Renal cortical epithelial cell (primary cell): ENCODE results near the gene KIF22. TPM values are rescaled to one million over a fixed set of nuclear protein-coding genes. Genes with fewer than 3 reads are reported as not detected.
"Not testable (repeated sequence)": the region's sequence is repeated elsewhere in the genome, so short reads cannot be mapped to it uniquely, and the experiment has no call there.

ENCODE experiments used
- DNase-seq: peaks from one replicate; pipeline ENCODE4 v3.0.0-alpha.2; 2011; ENCODE audit warnings: low read depth
- total RNA-seq: library from RNA; depleted of rRNA; stranded (reverse); fragments of >200 nt; gene quantifications from 2 replicates; pipeline ENCODE4 v1.2.3, GENCODE V29; 2014

The KIF22 gene
- 14.0 and 29.5 TPM in 2 replicates for total RNA-seq

- peak; percentile 93 for DNase-seq
These were observed at the start of gene KIF22 for GRCh38 chr16:29790183-29790948. Gene KIF22 (plus strand): TSS chr16:29790751. CDS start chr16:29790760, 9 bp downstream.

DNA sequence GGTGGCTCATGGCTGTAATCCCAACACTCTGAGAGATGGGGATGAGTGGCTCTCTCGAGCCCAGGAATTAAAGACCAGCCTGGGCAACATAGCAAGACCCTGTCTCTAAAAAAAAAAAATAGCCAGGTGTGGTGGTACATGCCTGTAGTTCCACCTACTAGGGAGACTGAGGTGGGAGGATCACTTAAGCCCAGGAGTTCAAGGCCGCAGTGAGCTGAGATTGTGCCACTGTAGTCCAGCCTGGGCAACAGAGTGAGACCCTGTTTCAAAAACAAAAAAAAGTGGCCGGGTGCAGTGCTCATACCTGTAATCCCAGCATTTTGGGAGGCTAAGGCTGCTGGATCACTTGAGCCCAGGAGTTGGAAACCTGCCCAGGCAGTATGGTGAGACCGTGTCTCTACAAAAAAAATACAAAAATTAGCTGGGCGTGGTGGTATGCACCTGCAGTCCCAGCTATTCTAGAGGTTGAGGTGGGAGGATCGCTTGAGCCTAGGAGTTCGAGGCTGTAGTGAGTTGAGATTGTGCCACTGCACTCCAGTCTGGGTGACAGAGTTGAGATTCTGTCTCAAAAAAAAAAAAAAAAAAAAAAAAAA, 47.8 kb upstream of the KIF22 start:
- DNase-seq: no peak

DNA sequence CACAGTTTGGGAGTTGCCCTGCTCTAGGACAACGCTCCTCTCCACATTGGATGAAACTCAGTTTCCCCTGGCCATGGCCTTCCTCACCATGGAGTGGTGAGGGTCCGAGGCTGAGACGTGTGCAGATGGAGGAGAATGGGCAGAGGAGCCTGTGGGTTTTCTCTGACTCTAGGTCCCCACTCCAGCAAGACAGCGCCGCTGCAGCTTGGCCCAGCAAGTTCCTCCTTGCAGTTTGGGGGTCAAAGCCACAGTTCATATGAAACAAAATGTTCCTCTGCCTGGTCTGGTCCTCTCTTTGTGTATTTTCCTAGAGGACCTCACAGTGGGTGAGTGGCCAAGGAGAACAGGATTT, 47.1 kb upstream of the KIF22 start:
- DNase-seq: no peak

DNA sequence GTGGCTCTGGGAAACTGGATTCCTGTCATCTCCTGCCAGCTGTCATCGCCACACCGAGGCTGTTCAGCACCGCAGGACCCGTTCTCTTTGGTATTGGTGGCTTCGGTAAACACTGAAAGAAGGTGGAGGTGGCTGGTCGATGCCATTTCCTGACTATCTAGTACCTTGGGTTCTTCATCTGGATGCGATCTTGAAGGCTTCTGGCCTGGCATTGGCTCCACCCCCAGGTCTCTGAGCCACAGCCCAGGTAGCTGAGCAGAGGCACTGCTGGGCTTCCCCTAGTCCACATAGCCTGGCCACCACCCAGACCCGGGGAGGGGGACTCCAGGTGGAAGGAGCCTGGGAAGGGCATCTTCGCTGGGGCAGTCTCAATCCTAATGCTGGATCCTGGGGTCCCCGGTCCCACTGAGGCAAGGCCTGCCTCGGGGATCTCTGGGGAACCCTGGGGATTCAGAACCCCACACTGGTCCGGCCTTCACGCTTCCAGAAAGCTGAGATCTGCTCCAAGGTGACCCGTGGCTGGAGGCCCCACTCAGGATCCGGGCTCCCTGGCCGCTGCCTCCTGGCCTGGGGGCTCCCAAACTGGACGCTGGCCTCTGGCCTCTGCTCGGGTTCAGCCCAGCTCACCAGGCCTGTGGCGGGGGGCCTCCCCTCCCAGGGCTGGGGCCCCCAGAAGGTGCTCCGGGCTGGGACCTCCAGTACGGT, 46.6 kb upstream of the KIF22 start:
- DNase-seq: no peak

- no peak for DNase-seq
These were observed 45.9 kb upstream of the KIF22 start for GRCh38 chr16:29744541-29745101.

DNA sequence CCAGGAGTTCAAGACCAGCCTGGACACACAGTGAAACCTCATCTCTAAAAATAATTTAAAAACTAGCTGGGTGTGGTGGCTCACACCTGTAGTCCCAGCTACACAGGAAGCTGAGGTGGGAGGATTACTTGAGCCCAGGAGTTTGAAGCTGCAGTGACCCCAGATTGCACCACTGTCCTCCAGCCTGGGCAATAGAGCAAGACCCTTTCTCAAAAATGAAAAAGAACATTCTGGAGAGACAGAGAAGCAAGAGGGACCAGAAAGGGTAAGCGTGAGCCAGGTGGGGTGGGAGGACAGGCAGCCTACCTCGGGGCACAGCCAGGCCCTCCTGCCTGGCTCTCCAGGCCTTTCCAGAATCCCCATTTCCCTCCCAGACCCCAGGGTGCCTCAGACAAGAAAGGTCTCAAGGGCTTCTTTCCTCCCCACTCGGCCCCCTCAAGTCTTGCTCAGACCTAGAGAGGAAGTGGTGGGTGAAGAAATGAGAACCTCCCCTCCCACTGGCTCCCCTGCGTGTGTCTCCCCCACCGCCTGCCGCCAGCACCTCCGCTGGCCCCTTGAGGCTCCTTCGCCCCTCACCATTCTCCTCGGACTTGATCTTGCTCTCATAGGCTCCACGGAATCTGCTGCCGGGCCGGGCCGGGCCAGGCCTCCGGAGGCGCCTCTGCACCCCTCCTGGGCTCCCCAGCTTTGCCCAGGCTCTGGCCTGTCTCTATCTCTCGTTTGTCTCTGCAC, 45.3 kb upstream of the KIF22 start:
- no peak for DNase-seq

- no peak for DNase-seq
These were observed 44.7 kb upstream of the KIF22 start, which contains the start of gene C16orf54 for GRCh38 chr16:29745853-29746345. Gene C16orf54 (minus strand): TSS chr16:29745990. CDS start chr16:29744951, 1,039 bp downstream.

- DNase-seq: not testable (repeated sequence)
These were observed 44.0 kb upstream of the KIF22 start for GRCh38 chr16:29746518-29746917.

DNA sequence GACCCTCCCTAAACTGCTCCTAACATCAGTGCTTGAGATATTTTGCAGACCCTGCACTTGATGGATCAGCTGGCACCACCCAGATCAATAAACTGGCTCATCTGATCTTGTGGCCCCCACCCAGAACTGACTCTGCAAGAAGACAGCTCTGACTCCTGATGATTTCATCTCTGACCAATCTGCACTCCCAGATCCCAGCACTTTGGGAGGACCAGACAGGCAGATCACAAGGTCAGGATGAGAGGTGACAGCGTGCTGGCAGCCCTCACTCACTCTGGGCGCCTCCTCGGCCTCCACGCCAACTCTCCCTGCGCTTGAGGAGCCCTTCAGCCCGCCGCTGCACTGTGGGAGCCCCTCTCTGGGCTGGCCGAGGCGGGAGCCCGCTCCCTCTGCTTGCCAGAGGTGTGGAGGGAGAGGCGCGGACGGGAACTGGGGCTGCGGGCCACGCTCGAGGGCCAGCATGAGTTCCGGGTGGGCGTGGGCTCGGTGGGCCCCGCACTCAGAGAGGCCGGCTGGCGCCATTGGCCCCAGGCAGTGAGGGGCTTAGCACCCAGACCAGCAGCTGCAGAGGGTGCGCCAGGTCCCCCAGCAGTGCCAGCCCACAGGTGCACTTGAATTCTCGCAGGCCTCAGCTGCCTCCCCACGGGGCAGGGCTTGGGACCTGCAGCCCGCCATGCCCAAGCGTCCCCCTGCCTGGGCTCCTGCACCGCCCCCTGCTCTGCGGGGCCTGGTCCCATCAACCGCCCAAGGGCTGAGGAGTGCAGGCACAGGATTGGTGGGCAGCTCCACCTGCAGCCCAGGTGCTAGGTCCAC, 42.4 kb upstream of the KIF22 start:
- DNase-seq: no peak

DNA sequence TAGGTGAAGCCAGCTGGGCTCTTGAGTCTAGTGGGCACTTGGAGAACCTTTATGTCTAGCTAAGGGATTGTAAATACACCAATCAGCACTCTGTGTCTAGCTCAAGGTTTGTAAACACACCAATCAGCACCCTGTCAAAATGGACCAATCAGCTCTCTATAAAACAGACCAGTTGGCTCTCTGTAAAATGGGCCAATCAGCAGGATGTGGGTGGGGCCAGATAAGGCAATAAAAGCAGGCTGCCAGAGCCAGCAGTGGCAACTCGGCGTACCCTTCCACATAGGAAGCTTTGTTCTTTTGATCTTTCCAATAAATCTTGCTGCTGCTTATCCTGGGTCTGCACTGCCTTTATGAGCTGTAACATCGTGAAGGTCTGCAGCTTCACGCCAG, 41.8 kb upstream of the KIF22 start:
- DNase-seq: not testable (repeated sequence)

- DNase-seq: no peak
These were observed 37.0 kb upstream of the KIF22 start for GRCh38 chr16:29753516-29753915.

GRCh38 chr16:29756654-29757053, 33.9 kb upstream of the KIF22 start:
- DNase-seq: no peak

GRCh38 chr16:29757086-29757485, 33.5 kb upstream of the KIF22 start:
- DNase-seq: not testable (repeated sequence)

- DNase-seq: peak; percentile 67
These were observed 32.5 kb upstream of the KIF22 start for GRCh38 chr16:29757950-29758466.

DNA sequence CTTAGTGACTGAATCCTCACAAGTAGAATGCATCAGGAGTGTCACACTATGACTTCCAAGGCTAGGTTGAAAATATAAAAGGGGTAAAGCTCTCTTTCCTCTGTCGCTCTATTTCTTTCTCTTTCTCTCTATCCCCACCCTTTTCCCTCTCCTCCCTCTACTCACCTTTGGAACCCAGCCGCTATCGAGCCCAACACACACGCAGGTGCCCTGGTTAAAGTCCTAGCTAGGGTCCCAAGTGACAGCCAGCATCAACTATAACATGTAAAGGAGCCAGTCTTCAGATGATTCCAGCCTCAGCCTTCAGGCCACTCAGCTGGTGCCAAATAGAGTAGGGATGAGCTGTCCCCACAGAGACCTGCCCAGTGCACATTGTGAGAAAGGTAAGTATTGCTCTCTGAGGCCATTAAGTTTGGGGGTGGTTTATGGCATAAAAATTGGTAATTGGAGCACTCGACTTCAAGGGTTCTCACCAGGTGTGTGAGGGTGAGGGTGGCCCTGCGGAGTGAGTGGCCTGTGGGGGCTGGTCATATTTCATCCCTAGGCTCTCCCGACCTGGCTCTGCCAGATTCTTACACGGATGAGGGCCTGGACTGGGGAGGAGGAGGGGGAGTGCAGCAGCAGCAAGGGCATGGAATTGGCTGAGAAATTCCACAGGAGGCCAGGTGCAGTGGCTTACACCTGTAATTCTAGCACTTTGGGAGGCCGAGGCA, 29.8 kb upstream of the KIF22 start:
- DNase-seq: no peak

- not testable (repeated sequence) for DNase-seq
These were observed 29.3 kb upstream of the KIF22 start for GRCh38 chr16:29761280-29761651.

- DNase-seq: no peak
These were observed 28.7 kb upstream of the KIF22 start for GRCh38 chr16:29761882-29762281.

DNA sequence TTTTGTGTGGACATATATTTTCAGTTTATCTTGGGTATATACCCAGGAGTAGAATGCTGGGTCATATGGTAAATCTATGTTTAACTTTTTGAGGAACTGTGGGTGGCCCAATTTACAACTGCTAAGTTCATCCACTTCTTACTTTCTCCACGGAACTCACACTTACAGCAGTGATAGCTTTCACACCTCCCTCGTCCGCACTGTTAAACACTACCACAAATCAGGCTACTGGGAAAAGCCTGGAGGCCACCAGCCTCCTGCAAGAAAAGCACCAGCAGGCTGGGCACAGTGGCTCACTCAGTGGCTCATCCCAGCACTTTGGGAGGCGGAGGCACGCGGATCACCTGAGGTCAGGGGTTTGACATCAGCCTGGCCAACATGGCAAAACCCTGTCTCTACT, 27.2 kb upstream of the KIF22 start:
- no peak for DNase-seq

DNA sequence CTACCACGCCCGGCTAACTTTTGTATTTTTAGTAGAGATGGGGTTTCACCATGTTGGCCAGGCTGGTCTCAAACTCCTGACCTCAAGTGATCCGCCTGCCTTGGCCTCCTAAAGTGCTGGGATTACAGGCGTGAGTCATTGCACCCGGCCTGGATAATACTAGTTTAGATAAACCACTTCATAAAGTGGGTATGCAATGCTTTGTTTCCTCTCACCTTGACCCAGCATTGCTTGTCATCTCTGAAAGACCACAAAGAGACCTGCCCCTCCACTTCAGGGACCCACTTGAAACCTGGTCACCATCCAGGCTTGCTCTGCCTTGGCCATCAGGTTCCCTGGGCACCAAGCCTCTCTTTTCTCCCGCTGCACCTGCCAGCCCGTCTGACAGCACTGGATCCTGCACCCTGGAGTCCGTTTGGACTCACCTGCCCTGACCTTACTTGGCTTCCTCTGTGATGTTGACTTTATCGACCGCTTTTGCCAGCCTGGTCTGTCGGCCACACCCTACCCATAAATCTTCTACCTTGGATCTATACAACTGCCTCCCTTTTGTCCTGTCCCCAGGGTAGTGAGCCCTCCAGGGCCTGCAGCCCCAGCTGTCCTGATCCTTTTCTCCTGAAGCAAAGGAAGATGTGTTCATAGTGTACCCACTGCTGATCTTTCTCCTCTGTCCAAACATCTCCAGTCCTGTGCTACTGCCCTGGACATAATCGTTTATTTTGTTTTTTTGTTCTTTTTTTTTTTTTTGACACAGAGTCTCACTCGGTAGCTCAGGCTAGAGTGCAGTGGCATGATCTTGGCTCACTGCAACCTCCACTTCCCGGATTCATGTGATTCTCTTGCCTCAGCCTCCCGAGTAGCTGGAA, 25.2 kb upstream of the KIF22 start:
- no peak for DNase-seq
